ENCODE results near the gene ARHGAP6.
A peak's percentile ranks its signal among the peaks of the same experiment; 100 is the strongest.

The ARHGAP6 gene

GRCh38 chrX:11103751-11104150 is 562.0 kb downstream of the ARHGAP6 start:
- Histone ChIP-seq H3K18ac (ENCODE audit: low read length) (no peak overlapping the region), H4K91ac (ENCODE audit: low read depth, low read length, poor library complexity) (no peak overlapping the region), H3K9ac (ENCODE audit: low read depth, low read length, poor library complexity) (no peak overlapping the region), H4K8ac (ENCODE audit: low read depth, low read length) (no peak overlapping the region), H3K4me3 (ENCODE audit: low read length in 2 of 2) (no peak overlapping the region), H2AK5ac (ENCODE audit: low read depth, low read length) (no peak overlapping the region), H2BK12ac (ENCODE audit: low read length) (no peak overlapping the region), H3K36me3 (replicated peaks in 1 of 2; ENCODE audit: control insufficient read depth in 2 of 2, insufficient read depth in 2 of 2, low read length in 2 of 2) (no peaks in the 10 kb centered on the region), H3K4me1 (ENCODE audit: control insufficient read depth in 2 of 2, insufficient read depth in 1 of 2, low read depth in 1 of 2, low read length in 2 of 2) (peaks cover 3 to 5% of the 10 kb centered on the region in 2 donors), H2BK5ac (ENCODE audit: low read length) (no peak overlapping the region), H3K23ac (ENCODE audit: low read depth, low read length, poor library complexity) (no peak overlapping the region), H2BK120ac (ENCODE audit: low read depth, low read length) (no peak overlapping the region), H3K4ac (ENCODE audit: low read length) (no peak overlapping the region), H3K4me2 (ENCODE audit: insufficient read depth, low read length, poor library complexity, severe bottlenecking) (no peak overlapping the region), H2AFZ (ENCODE audit: low read length) (no peak overlapping the region), H3K27ac (replicated peaks; ENCODE audit: low read length) (no peak overlapping the region), H3K27me3 (ENCODE audit: control insufficient read depth in 3 of 3, insufficient read depth in 3 of 3, low read depth in 1 of 3, low read length in 3 of 3) (no peaks in the 10 kb centered on the region), H3K79me1 (ENCODE audit: low read depth, low read length) (no peaks in the 10 kb centered on the region), H3K14ac (ENCODE audit: low read length) (no peak overlapping the region), H3K9me3 (replicated peaks in 1 of 2; ENCODE audit: control insufficient read depth in 2 of 2, insufficient read depth in 1 of 2, low read depth in 1 of 2, low read length in 2 of 2) (no peaks in the 10 kb centered on the region), H2BK15ac (ENCODE audit: low read length) (no peak overlapping the region)
- WGBS, 2 donors (ENCODE audit: extremely low coverage in 2 of 2, insufficient read length in 2 of 2, insufficient replicate concordance in 1 of 2) = no CpG with 5 or more reads among the region's 2 CpGs
- no peak for DNase-seq (ENCODE audit: low spot score)

GRCh38 chrX:11103006-11103405 is 562.7 kb downstream of the ARHGAP6 start:
- Histone ChIP-seq H3K36me3 (replicated peaks in 1 of 2; ENCODE audit: control insufficient read depth in 2 of 2, insufficient read depth in 2 of 2, low read length in 2 of 2) (no peaks in the 10 kb centered on the region), H4K8ac (ENCODE audit: low read depth, low read length) (no peak overlapping the region), H3K4ac (ENCODE audit: low read length) (no peak overlapping the region), H2BK15ac (ENCODE audit: low read length) (no peak overlapping the region), H3K4me2 (ENCODE audit: insufficient read depth, low read length, poor library complexity, severe bottlenecking) (no peak overlapping the region), H3K23ac (ENCODE audit: low read depth, low read length, poor library complexity) (no peak overlapping the region), H4K91ac (ENCODE audit: low read depth, low read length, poor library complexity) (no peak overlapping the region), H2BK120ac (ENCODE audit: low read depth, low read length) (no peak overlapping the region), H3K79me1 (ENCODE audit: low read depth, low read length) (no peaks in the 10 kb centered on the region), H2BK12ac (ENCODE audit: low read length) (no peak overlapping the region), H3K27me3 (ENCODE audit: control insufficient read depth in 3 of 3, insufficient read depth in 3 of 3, low read depth in 1 of 3, low read length in 3 of 3) (no peaks in the 10 kb centered on the region), H3K9me3 (replicated peaks in 1 of 2; ENCODE audit: control insufficient read depth in 2 of 2, insufficient read depth in 1 of 2, low read depth in 1 of 2, low read length in 2 of 2) (no peaks in the 10 kb centered on the region), H3K9ac (ENCODE audit: low read depth, low read length, poor library complexity) (no peak overlapping the region), H2AFZ (ENCODE audit: low read length) (no peak overlapping the region), H3K14ac (ENCODE audit: low read length) (no peak overlapping the region), H2BK5ac (ENCODE audit: low read length) (no peak overlapping the region), H3K4me3 (ENCODE audit: low read length in 2 of 2) (no peak overlapping the region), H2AK5ac (ENCODE audit: low read depth, low read length) (no peak overlapping the region), H3K18ac (ENCODE audit: low read length) (no peak overlapping the region), H3K27ac (replicated peaks; ENCODE audit: low read length) (no peak overlapping the region), H3K4me1 (ENCODE audit: control insufficient read depth in 2 of 2, insufficient read depth in 1 of 2, low read depth in 1 of 2, low read length in 2 of 2) (peaks cover 3 to 5% of the 10 kb centered on the region in 2 donors)
- DNase-seq (ENCODE audit: low spot score) = no peak
- no CpG with 5 or more reads among the region's 3 CpGs for WGBS, 2 donors (ENCODE audit: extremely low coverage in 2 of 2, insufficient read length in 2 of 2, insufficient replicate concordance in 1 of 2)

- no peak overlapping the region for H3K27ac ChIP-seq (replicated peaks; ENCODE audit: low read length)
- H2BK120ac ChIP-seq (ENCODE audit: low read depth, low read length) = no peak overlapping the region
- peak; percentile 31 for DNase-seq (ENCODE audit: low spot score)
Observed at GRCh38 chrX:11100281-11101035, 565.3 kb downstream of the ARHGAP6 start.

DNA sequence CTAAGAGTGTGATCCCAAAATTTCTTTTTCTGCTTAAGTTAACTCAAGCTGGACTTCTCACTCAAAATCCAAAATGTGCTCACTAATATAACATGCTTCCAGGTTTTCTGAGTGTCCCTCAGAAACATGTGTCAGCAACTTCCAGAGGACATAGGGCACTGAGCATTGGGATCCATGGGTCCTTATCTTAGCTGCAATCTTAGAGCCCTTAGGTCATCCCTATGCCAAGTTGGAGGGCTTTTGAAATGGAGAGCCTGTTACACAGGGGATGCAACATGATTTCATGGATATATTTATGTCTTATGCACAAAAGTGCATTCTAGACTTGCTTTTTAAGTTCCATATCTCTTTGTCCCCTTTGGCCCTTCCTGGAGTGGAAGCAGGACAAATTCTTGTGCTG is 566.3 kb downstream of the ARHGAP6 start:
- Histone ChIP-seq H2AFZ (ENCODE audit: low read length) (no peak overlapping the region), H3K79me1 (ENCODE audit: low read depth, low read length) (no peaks in the 10 kb centered on the region), H3K9me3 (replicated peaks in 1 of 2; ENCODE audit: control insufficient read depth in 2 of 2, insufficient read depth in 1 of 2, low read depth in 1 of 2, low read length in 2 of 2) (no peaks in the 10 kb centered on the region), H3K27me3 (ENCODE audit: control insufficient read depth in 3 of 3, insufficient read depth in 3 of 3, low read depth in 1 of 3, low read length in 3 of 3) (no peaks in the 10 kb centered on the region), H3K4me1 (ENCODE audit: control insufficient read depth in 2 of 2, insufficient read depth in 1 of 2, low read depth in 1 of 2, low read length in 2 of 2) (peaks cover 3 to 5% of the 10 kb centered on the region in 2 donors), H2BK12ac (ENCODE audit: low read length) (no peak overlapping the region), H2BK15ac (ENCODE audit: low read length) (no peak overlapping the region), H3K23ac (ENCODE audit: low read depth, low read length, poor library complexity) (no peak overlapping the region), H4K8ac (ENCODE audit: low read depth, low read length) (no peak overlapping the region), H2BK5ac (ENCODE audit: low read length) (no peak overlapping the region), H3K9ac (ENCODE audit: low read depth, low read length, poor library complexity) (no peak overlapping the region), H2AK5ac (ENCODE audit: low read depth, low read length) (no peak overlapping the region), H3K27ac (replicated peaks; ENCODE audit: low read length) (no peak overlapping the region), H2BK120ac (ENCODE audit: low read depth, low read length) (no peak overlapping the region), H3K14ac (ENCODE audit: low read length) (no peak overlapping the region), H4K91ac (ENCODE audit: low read depth, low read length, poor library complexity) (no peak overlapping the region), H3K4me2 (ENCODE audit: insufficient read depth, low read length, poor library complexity, severe bottlenecking) (no peak overlapping the region), H3K4ac (ENCODE audit: low read length) (no peak overlapping the region), H3K18ac (ENCODE audit: low read length) (no peak overlapping the region), H3K36me3 (replicated peaks in 1 of 2; ENCODE audit: control insufficient read depth in 2 of 2, insufficient read depth in 2 of 2, low read length in 2 of 2) (no peaks in the 10 kb centered on the region), H3K4me3 (ENCODE audit: low read length in 2 of 2) (no peak overlapping the region)
- no peak for DNase-seq (ENCODE audit: low spot score)

More at GRCh38 chrX:11100281-11101035, 565.3 kb downstream of the ARHGAP6 start:
- no peak overlapping the region for H3K4ac ChIP-seq (ENCODE audit: low read length)
- no peak overlapping the region for H2BK5ac ChIP-seq (ENCODE audit: low read length)
- H3K4me2 ChIP-seq (ENCODE audit: insufficient read depth, low read length, poor library complexity, severe bottlenecking) = no peak overlapping the region
- H2BK15ac ChIP-seq (ENCODE audit: low read length) = no peak overlapping the region
- H3K18ac ChIP-seq (ENCODE audit: low read length) = no peak overlapping the region
- no peaks in the 10 kb centered on the region for H3K9me3 ChIP-seq (replicated peaks in 1 of 2; ENCODE audit: control insufficient read depth in 2 of 2, insufficient read depth in 1 of 2, low read depth in 1 of 2, low read length in 2 of 2)
- no peak overlapping the region for H3K14ac ChIP-seq (ENCODE audit: low read length)
- H2AFZ ChIP-seq (ENCODE audit: low read length) = peak overlapping the region; percentile 18
- H3K79me1 ChIP-seq (ENCODE audit: low read depth, low read length) = no peaks in the 10 kb centered on the region
- H3K9ac ChIP-seq (ENCODE audit: low read depth, low read length, poor library complexity) = no peak overlapping the region
- no peak overlapping the region for H4K91ac ChIP-seq (ENCODE audit: low read depth, low read length, poor library complexity)
- no peaks in the 10 kb centered on the region for H3K27me3 ChIP-seq (ENCODE audit: control insufficient read depth in 3 of 3, insufficient read depth in 3 of 3, low read depth in 1 of 3, low read length in 3 of 3)
- no peak overlapping the region for H2AK5ac ChIP-seq (ENCODE audit: low read depth, low read length)
- no CpG with 5 or more reads among the region's 10 CpGs for WGBS, 2 donors (ENCODE audit: extremely low coverage in 2 of 2, insufficient read length in 2 of 2, insufficient replicate concordance in 1 of 2)
- no peak overlapping the region for H2BK12ac ChIP-seq (ENCODE audit: low read length)
- H3K4me1 ChIP-seq (ENCODE audit: control insufficient read depth in 2 of 2, insufficient read depth in 1 of 2, low read depth in 1 of 2, low read length in 2 of 2) = peaks cover 3 to 5% of the 10 kb centered on the region in 2 donors
- H3K4me3 ChIP-seq (ENCODE audit: low read length in 2 of 2) = no peak overlapping the region
- H4K8ac ChIP-seq (ENCODE audit: low read depth, low read length) = no peak overlapping the region
- no peaks in the 10 kb centered on the region for H3K36me3 ChIP-seq (replicated peaks in 1 of 2; ENCODE audit: control insufficient read depth in 2 of 2, insufficient read depth in 2 of 2, low read length in 2 of 2)
- no peak overlapping the region for H3K23ac ChIP-seq (ENCODE audit: low read depth, low read length, poor library complexity)
